ENCODE measurements around the gene PCDHGB4. TPM values are rescaled to one million over a fixed set of nuclear protein-coding genes. Genes with fewer than 3 reads are reported as not detected.
A peak's percentile ranks its signal among the peaks of the same experiment; 100 is the strongest.

PCDHGB4 gene
- total RNA-seq, 2 experiments from 2014 or later: 6.9 to 9.3 TPM

DNA sequence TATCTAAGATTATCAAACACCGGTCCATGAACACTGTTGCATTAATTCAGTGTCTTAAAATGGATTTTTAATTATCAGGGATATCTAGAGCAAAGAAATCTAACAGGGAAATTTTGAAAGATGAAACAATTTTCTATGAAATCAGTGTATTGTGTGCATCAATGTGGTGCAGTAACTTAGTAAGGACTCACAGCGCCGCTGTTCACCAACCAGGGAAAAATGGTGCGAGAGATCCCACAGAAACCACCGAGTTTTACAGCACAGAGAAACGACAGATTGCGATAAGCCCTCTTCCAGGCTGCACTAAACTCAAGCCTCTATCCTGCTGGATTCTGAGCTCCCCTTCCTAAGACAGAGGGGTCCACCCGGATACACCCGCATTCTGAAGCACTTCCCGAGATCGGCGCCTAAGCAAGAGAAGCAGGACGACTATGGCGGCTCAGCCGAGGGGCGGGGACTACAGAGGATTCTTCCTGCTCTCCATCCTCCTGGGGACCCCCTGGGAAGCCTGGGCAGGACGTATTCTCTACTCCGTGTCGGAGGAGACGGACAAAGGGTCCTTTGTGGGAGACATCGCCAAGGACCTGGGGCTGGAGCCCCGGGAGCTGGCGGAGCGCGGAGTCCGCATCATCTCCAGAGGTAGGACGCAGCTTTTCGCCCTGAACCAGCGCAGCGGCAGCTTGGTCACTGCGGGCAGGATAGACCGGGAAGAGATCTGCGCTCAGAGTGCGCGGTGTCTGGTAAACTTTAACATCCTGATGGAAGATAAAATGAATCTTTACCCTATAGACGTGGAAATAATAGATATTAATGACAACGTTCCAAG, 4.8 kb upstream of the PCDHGB4 start, which contains the start of gene PCDHGA7:
Gene PCDHGA7, plus strand, starts transcription at position 274 of the 826 bp plus-strand sequence. Its CDS starts 158 bp downstream, at position 432.
- H4K20me1 ChIP-seq (ENCODE audit: insufficient read depth, low read length): no peaks in the 10 kb centered on the region
- no peak for TF ChIP-seq EZH2phosphoT487 (IDR thresholded peaks at IDR 0.05; ENCODE audit: borderline replicate concordance, low read depth, low read length)
- TF ChIP-seq CTCF (conservative IDR thresholded peaks at IDR 0.05; ENCODE audit: low read length): peak; percentile 76
- CTCF ChIA-PET (ENCODE audit: unreplicated experiment): interaction anchor here (0.7 kb wide), 2 partner anchors 33 to 181 kb away, joined by 3 to 5 read pairs; partner anchors contain the start of gene PCDHGB1
- TSS peak; percentile 35 for BruUV-seq (replicated peaks)
- H3K4me1 ChIP-seq (ENCODE audit: insufficient read depth, low read length, poor library complexity, severe bottlenecking): no peaks in the 10 kb centered on the region
- intact Hi-C loops (cut with micrococcal nuclease; ENCODE audit: unreplicated experiment): no loop called here
- H3K4me2 ChIP-seq (ENCODE audit: low read length): peak within 1 kb of the TSS; percentile 61
- H3K36me3 ChIP-seq (ENCODE audit: insufficient read depth, low read length): no peaks in the 10 kb centered on the region
- H2AFZ ChIP-seq (ENCODE audit: low read length): peak within 1 kb of the TSS; percentile 57
- peak; percentile 59 for DNase-seq (ENCODE audit: low spot score)
- H3K9me3 ChIP-seq (ENCODE audit: low read length): no peaks in the 10 kb centered on the region
- no peak within 1 kb of the TSS for H3K27ac ChIP-seq (ENCODE audit: low read depth, low read length, poor library complexity, severe bottlenecking)
- H3K4me3 ChIP-seq (ENCODE audit: low read depth, low read length, poor library complexity, severe bottlenecking): peak within 1 kb of the TSS; percentile 68
- no peaks in the 10 kb centered on the region for H3K9me2 ChIP-seq (ENCODE audit: insufficient read depth, low read length)
- POLR2A ChIA-PET: interaction anchor here (0.5 to 0.9 kb wide), 2 partner anchors 8 to 80 kb away, joined by 3 read pairs; no protein-coding TSS in a partner anchor
- no peaks in the 10 kb centered on the region for H3K79me2 ChIP-seq (ENCODE audit: insufficient read depth, low read depth, low read length)

GRCh38 chr5:141383345-141383744, 4.2 kb upstream of the PCDHGB4 start:
- no peak for TF ChIP-seq CTCF (conservative IDR thresholded peaks at IDR 0.05; ENCODE audit: low read length)
- TF ChIP-seq EZH2phosphoT487 (IDR thresholded peaks at IDR 0.05; ENCODE audit: borderline replicate concordance, low read depth, low read length): no peak
- DNase-seq (ENCODE audit: low spot score): no peak
- Histone ChIP-seq H3K4me3 (ENCODE audit: low read depth, low read length, poor library complexity, severe bottlenecking) (peak overlapping the region; percentile 68), H3K9me3 (ENCODE audit: low read length) (no peaks in the 10 kb centered on the region), H3K79me2 (ENCODE audit: insufficient read depth, low read depth, low read length) (no peaks in the 10 kb centered on the region), H3K4me1 (ENCODE audit: insufficient read depth, low read length, poor library complexity, severe bottlenecking) (no peaks in the 10 kb centered on the region), H2AFZ (ENCODE audit: low read length) (peak overlapping the region; percentile 57; the same call in 1 of the 2 replicates), H3K4me2 (ENCODE audit: low read length) (peak overlapping the region; percentile 61), H3K9me2 (ENCODE audit: insufficient read depth, low read length) (no peaks in the 10 kb centered on the region), H3K36me3 (ENCODE audit: insufficient read depth, low read length) (no peaks in the 10 kb centered on the region), H4K20me1 (ENCODE audit: insufficient read depth, low read length) (no peaks in the 10 kb centered on the region), H3K27ac (ENCODE audit: low read depth, low read length, poor library complexity, severe bottlenecking) (no peak overlapping the region)
- intact Hi-C loops (cut with micrococcal nuclease; ENCODE audit: unreplicated experiment): no loop called here
- no TSS peak for BruUV-seq (replicated peaks)
- CTCF ChIA-PET (ENCODE audit: unreplicated experiment): interaction anchor here (0.7 kb wide), 2 partner anchors 33 to 181 kb away, joined by 3 to 5 read pairs; partner anchors contain the start of gene PCDHGB1
- POLR2A ChIA-PET: no interaction called here
